MM.1S (cell line): ENCODE data around the gene CC2D2A.

Source experiments
- EZH2phosphoT487 ChIP-seq: fragments of 300-600 bp; sonication (generic); IDR thresholded peaks from 2 replicates; pipeline ENCODE4 v1.6.1; 2018; ENCODE audit warnings: antibody characterized with exemption, low read length
- TF ChIP-seq, protein P1 (sequence below): fragments of 300-600 bp; sonication (generic); IDR thresholded peaks from 2 replicates; pipeline ENCODE4 v1.5.1; 2016; ENCODE audit warnings: antibody characterized with exemption, low read length, mixed read lengths

DNA sequence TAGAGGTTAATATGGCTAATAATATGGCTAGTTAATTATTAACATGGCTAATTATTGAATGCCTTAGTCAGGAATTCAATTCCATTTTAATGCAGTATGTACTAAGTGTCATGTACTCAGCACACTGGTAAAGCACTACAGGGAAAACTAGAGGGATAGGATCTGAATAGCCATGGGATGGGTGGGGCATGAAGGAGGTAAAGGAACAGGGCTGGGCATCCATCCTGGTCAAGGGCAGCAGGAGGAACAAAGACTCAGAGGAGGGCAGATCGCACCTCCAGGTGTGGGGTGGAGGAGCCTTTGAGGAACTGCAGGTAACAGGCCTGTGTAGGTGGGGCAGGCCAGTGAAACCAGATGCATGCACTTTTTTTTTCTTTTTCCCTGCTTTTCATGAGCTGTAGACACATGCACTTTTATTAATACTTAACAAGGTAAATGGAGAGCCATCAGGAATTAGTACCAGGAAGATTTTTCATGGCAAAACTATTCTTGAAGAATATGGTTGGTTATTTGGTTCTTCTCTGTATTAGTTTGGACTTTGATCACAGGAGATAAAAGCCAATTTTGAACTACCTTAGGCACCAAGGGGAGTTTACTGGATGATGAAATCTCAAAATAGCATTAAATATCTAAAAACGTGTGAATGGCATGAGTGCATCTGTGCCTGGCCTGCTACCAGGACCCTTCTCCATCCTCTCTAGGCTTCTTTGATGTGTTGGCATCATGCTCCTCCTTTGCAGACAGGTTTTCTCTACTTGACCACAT, 88.3 kb downstream of the CC2D2A start:
- TF ChIP-seq, protein P1, sequence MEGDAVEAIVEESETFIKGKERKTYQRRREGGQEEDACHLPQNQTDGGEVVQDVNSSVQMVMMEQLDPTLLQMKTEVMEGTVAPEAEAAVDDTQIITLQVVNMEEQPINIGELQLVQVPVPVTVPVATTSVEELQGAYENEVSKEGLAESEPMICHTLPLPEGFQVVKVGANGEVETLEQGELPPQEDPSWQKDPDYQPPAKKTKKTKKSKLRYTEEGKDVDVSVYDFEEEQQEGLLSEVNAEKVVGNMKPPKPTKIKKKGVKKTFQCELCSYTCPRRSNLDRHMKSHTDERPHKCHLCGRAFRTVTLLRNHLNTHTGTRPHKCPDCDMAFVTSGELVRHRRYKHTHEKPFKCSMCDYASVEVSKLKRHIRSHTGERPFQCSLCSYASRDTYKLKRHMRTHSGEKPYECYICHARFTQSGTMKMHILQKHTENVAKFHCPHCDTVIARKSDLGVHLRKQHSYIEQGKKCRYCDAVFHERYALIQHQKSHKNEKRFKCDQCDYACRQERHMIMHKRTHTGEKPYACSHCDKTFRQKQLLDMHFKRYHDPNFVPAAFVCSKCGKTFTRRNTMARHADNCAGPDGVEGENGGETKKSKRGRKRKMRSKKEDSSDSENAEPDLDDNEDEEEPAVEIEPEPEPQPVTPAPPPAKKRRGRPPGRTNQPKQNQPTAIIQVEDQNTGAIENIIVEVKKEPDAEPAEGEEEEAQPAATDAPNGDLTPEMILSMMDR: no peak
- TF ChIP-seq EZH2phosphoT487: no peak
